ENCODE data around the gene WDFY3. TPM values are rescaled to one million over a fixed set of nuclear protein-coding genes. Genes with fewer than 3 reads are reported as not detected.

Gene WDFY3
- polyA plus RNA-seq, 12 donors = 18.3 to 44.7 (median 24.5) TPM; not detected in 1

DNA sequence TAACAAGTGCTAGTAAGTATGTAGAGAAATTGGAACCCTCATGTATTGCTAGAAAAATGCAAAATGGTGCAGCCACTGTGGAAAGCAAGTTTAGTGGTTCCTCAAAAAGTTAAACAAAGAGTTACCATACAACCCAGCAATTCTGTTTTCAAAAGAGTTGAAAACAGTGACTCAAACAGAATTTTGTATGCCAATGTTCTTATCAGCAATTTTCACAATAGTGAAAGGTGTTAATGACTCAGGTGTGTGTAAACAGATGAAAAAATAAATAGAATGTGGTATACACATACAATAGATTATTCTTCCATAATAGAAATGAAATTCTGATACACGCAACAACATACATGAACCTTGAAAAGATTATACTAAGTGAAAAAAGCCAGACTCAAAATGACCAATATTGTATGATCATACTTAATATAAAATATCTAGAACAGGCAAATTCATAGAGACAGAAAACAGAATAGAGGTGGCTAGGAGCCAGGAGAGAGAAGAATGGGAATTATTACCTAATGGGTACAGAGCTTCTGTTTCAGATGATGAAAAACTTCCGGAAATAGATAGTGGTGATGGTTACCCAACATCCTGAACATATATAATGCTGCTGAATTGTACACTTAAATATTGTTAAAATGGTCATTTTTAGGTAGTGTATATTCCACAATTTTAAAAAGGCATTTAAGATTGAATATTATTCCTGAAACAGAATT is 51.6 kb downstream of the WDFY3 start:
- DNase-seq = no peak

- no peak for DNase-seq
Measured at GRCh38 chr4:84913176-84913575, 53.3 kb downstream of the WDFY3 start.

- DNase-seq = no peak
Measured at GRCh38 chr4:84912741-84913140, 53.7 kb downstream of the WDFY3 start.

- no peak for DNase-seq
Measured at GRCh38 chr4:84908876-84909275, 57.6 kb downstream of the WDFY3 start.

GRCh38 chr4:84907145-84907544 is 59.3 kb downstream of the WDFY3 start:
- DNase-seq = no peak

- no peak for DNase-seq
Measured at GRCh38 chr4:84905646-84906045, 60.8 kb downstream of the WDFY3 start.

DNA sequence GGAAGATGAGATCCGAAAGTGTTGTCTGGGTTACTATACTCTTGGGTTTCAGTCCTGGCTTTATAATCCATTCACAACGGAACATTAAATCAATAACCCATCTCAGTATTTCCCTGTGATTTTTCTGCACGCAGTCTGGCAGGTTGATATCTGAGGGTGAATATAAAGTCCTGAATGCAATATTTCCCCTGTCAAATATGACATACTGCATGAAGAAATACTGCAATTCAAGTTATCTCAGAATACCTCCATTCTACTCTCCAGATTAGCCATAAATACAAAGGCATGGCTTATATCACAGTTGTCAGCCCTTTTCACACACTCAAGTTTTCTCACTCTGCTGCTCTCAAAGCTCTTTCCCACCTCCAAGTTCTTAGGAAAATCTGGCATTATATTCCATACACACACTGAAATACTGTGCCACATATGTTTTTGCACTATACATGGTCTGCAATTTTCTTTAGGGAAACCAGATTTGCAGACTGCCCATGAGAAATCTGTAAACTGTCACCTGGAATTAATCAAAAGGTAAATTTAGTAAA is 64.7 kb downstream of the WDFY3 start:
- no peak for DNase-seq

DNA sequence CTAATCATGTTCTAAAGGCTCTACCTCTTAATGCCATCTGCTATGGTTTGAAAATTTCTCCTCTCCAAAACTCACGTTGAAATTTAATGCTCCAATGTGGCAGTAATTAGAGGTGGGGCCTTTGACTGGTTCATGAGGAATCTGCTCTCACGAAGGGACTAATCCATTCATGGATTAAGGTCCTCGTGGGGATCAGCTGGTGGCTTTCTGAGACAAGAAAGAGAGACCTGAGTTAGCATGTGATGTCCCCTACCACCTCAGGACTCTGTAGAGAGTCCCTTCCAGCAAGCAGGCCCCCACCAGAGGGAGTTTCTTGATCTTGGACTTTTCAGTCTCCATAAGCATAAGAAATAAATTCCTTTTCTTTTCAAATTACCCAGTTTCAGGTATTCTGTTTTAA is 65.3 kb downstream of the WDFY3 start:
- DNase-seq = no peak

- no peak for DNase-seq
Measured at GRCh38 chr4:84899616-84900015, 66.9 kb downstream of the WDFY3 start.

DNA sequence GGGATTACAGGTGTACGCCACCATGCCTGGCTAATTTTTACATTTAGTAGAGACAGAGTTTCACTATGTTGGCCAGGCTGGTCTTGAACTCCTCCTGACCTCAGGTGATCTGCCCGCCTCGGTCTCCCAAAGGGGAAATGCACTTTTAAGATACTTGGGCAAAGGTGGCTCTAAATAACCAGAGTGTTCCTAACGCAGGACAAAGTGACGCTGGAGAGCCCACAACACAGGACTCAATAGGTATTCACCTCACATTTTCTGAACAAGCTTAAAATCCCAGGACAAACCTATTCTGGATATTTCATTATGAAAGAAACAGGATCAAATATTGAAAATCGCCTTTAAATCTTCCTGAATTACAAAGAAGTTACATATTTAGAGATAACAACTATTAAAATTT is 69.0 kb downstream of the WDFY3 start:
- no peak for DNase-seq

GRCh38 chr4:84895283-84895682 is 71.2 kb downstream of the WDFY3 start:
- no peak for DNase-seq

- DNase-seq = no peak
Measured at GRCh38 chr4:84894621-84895020, 71.9 kb downstream of the WDFY3 start.

DNA sequence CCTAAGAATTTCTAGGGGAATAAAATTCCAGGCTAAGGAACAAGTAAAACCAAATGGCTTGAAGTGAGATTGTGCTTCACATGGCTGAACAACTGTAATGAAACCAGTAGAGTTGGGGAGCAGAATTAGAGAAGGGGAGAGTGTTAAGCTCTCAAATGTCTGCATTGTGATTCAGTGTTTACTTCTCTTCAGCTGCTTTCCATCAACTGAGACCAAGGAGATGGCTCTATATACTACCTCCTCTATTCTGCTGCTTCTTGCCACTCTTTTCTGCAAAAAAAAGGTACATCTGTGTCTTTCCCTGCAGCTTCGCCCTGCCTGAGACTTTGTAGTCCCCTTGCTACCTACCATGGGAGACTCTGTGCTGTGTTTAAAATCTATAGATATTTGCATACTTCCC is 73.5 kb downstream of the WDFY3 start:
- DNase-seq = no peak

DNA sequence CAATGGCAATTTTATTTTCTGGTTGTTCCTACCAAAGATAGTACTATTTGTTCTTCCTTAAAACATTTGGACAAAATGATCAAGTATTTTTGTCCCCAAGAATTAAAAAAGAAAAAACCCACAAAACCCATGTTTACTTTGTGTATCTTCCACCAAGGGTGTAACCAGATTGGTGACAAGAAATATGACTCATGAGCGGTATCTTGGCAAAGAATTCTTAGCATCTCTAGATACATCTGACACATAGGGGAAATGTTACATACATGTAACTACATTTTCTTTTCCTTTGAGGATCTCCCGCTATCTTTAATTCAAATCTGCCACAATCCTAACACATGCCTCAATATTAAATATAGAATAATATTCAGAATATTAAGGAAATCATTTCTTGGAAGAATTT is 78.7 kb downstream of the WDFY3 start:
- DNase-seq = no peak

GRCh38 chr4:84879651-84880200 is 86.8 kb downstream of the WDFY3 start:
- no peak for DNase-seq

DNA sequence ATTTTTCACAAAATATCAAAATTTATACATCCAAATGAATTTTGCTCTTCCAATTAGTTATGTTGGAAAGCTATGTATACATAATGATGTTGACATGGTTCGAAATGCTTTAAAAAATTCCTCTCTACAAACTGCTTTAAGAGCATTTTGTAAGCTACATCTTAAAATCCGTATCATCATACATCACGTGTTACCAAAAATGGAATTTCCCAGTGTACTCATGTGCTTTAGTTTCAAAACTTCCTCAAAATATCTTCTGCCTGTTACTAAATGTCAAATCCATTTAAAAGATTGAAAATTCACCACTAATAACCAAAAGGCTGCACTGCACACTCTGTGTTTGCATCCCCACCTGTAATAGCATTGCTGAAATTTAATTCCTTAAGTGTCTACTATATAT is 87.9 kb downstream of the WDFY3 start:
- no peak for DNase-seq

DNA sequence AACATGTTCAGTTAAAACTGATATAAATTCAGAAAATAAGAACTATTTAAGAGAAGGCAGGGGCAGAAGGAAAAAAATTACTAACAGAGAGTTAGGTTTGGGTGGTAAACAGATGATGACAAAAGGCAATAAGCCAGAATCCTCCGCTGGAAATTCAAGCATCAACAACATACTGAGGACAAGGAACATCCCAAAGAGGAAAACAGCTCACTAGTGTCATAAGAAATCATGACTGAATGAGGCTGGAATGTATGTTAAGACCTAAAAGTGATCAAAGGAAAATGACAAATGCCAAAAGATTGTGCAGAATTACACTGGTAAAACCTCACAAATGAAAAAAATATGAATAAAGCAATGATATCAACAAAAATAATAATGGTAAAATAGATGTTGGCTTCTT is 88.4 kb downstream of the WDFY3 start:
- no peak for DNase-seq

- DNase-seq = no peak
Measured at GRCh38 chr4:84877051-84877833, 89.2 kb downstream of the WDFY3 start.

GRCh38 chr4:84875636-84876371 is 90.7 kb downstream of the WDFY3 start:
- DNase-seq = no peak

GRCh38 chr4:84874619-84875018 is 91.9 kb downstream of the WDFY3 start:
- DNase-seq = no peak

DNA sequence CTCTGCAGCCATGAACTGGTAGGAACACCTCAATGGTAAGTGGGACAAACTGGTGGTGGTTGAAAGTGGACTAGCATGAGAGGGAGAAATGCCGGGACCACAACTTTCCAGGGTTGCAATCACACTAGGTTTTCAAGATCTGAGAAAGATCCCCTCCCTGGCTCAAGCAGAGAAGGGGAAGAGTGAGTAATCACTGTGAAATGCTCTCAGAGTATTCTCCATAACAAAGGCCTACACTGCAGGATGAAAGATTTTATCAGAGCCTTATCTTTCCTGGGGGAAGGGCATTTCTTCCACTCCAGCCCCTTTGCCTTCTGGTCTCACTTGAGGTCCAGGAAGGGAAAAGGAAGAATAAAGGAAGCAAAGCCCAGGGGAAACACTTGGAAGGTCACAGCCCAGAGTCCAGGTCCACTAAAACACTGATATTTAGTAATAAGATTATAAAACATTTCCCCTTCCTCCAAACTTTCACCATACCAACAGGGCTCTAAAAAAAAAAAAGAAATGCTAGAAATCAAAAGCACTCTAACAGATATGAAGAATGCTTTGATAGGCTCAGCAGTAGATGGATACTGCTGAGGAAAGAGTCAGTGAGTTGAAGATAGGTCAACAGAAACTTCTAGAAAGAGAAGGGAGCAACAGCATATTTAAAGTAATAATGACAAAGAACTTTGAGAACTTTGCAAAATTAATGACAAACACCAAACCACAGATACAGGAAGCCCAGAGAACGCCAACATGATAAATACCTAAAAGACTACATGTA is 95.9 kb downstream of the WDFY3 start:
- DNase-seq = no peak
